NCI-H128 (cell line): ENCODE data around the gene RNLS.
"Not testable (repeated sequence)": the region's sequence is repeated elsewhere in the genome, so short reads cannot be mapped to it uniquely, and the experiment has no call there.

Source experiments
- DNase-seq: peaks from one replicate; lab custom pipeline; 2025; ENCODE audit not compliant: unreplicated experiment; lab: John Stamatoyannopoulos, UW

Gene RNLS

GRCh38 chr10:88355750-88356149 is 227.4 kb downstream of the RNLS start:
- not testable (repeated sequence) for DNase-seq

- no peak for DNase-seq
Measured at GRCh38 chr10:88347597-88348304, 235.4 kb downstream of the RNLS start.

- DNase-seq: no peak
Measured at GRCh38 chr10:88347022-88347421, 236.1 kb downstream of the RNLS start.

- DNase-seq: no peak
Measured at GRCh38 chr10:88346144-88346977, 236.8 kb downstream of the RNLS start.

GRCh38 chr10:88343761-88344484 is 239.2 kb downstream of the RNLS start:
- DNase-seq: no peak

GRCh38 chr10:88342733-88343310 is 240.3 kb downstream of the RNLS start:
- no peak for DNase-seq

GRCh38 chr10:88337134-88337533 is 246.0 kb downstream of the RNLS start:
- DNase-seq: no peak

- DNase-seq: no peak
Measured at GRCh38 chr10:88336334-88336733, 246.8 kb downstream of the RNLS start.

- no peak for DNase-seq
Measured at GRCh38 chr10:88333248-88333630, 249.9 kb downstream of the RNLS start.

- no peak for DNase-seq
Measured at GRCh38 chr10:88332503-88333247, 250.4 kb downstream of the RNLS start.

GRCh38 chr10:88330174-88330573 is 252.9 kb downstream of the RNLS start:
- no peak for DNase-seq

- DNase-seq: no peak
Measured at GRCh38 chr10:88322324-88323063, 260.6 kb downstream of the RNLS start.

- no peak for DNase-seq
Measured at GRCh38 chr10:88319960-88320517, 263.1 kb downstream of the RNLS start.

- no peak for DNase-seq
Measured at GRCh38 chr10:88318803-88319202, 264.3 kb downstream of the RNLS start.

- DNase-seq: no peak
Measured at GRCh38 chr10:88317099-88317498, 266.0 kb downstream of the RNLS start.

- no peak for DNase-seq
Measured at GRCh38 chr10:88316292-88316861, 266.7 kb downstream of the RNLS start.

- DNase-seq: no peak
Measured at GRCh38 chr10:88315755-88316154, 267.4 kb downstream of the RNLS start.

GRCh38 chr10:88314362-88314761 is 268.8 kb downstream of the RNLS start:
- DNase-seq: no peak

GRCh38 chr10:88313878-88314277 is 269.2 kb downstream of the RNLS start:
- no peak for DNase-seq
